ENCODE data around the gene PDRG1.

DNA sequence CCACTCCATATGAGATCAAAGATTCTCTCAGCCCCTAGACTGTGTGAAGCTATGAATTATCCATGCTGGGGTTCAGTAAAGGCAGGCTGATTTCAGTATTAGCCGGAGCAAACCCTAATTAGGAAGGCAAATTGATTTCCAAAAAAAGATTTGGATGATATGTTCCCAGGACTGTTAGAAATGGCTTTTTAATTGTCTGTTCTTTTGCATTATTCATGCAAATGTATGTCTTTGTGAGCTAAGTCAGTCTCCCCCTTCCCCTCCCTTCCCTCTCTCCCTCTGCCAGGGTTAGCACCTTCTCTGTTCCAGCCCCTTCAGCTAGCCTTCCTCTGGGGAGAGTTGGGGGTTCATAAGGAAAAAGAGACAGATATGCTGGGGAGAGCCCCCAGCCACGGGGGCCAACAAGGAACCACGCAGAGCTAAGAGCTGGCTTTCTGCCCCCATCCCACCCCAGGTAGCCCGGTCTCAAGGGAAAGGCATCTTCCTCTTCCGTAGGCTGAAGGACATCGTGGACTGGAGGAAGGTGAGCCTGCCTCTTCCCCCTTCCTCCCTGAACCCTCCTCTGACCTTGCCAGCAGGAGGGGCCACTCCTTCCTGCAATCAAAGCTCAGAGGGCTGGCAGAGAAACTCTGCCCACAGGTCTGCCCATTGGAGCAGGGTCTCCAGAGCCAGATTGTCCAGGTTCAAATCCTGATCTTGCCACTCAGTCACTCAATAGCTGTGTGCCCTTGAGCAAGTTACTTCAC lies 32.3 kb downstream of the PDRG1 start:
- TF ChIP-seq, protein P1, sequence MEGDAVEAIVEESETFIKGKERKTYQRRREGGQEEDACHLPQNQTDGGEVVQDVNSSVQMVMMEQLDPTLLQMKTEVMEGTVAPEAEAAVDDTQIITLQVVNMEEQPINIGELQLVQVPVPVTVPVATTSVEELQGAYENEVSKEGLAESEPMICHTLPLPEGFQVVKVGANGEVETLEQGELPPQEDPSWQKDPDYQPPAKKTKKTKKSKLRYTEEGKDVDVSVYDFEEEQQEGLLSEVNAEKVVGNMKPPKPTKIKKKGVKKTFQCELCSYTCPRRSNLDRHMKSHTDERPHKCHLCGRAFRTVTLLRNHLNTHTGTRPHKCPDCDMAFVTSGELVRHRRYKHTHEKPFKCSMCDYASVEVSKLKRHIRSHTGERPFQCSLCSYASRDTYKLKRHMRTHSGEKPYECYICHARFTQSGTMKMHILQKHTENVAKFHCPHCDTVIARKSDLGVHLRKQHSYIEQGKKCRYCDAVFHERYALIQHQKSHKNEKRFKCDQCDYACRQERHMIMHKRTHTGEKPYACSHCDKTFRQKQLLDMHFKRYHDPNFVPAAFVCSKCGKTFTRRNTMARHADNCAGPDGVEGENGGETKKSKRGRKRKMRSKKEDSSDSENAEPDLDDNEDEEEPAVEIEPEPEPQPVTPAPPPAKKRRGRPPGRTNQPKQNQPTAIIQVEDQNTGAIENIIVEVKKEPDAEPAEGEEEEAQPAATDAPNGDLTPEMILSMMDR (IDR thresholded peaks at IDR 0.05) = no peak
- TF ChIP-seq POLR2A (IDR thresholded peaks at IDR 0.05) (no peak), EP300 (IDR thresholded peaks at IDR 0.05) (no peak)

Data from ovary (tissue), 3 donors.